PC-9 (cell line): ENCODE data around the gene FUT9.

Experiments
- CTCF ChIP-seq: fragments of 200-600 bp; sonication (generic); conservative IDR thresholded peaks from 2 replicates; pipeline ENCODE4 v1.6.1; 2017; ENCODE audit warnings: mixed run types, antibody characterized with exemption, mild to moderate bottlenecking, moderate library complexity
- EZH2 ChIP-seq: fragments of 200-600 bp; sonication (generic); IDR thresholded peaks from 2 replicates; pipeline ENCODE4 v1.8.0; 2017; ENCODE audit warnings: antibody characterized with exemption, low read depth

GRCh38 chr6:95994151-95994550, 21.6 kb upstream of the FUT9 start:
- TF ChIP-seq CTCF (no peak), EZH2 (no peak)
